GM21390 (cell line): ENCODE results near the gene HECA.
A peak's percentile ranks its signal among the peaks of the same experiment; 100 is the strongest.
"Not testable (repeated sequence)": the region's sequence is repeated elsewhere in the genome, so short reads cannot be mapped to it uniquely, and the experiment has no call there.

Experiments used
- ATAC-seq: cut with Tn5 transposase; IDR thresholded peaks from one replicate; pipeline ENCODE4 v1.9.1; 2021; ENCODE audit not compliant: unreplicated experiment

The HECA gene

GRCh38 chr6:139135578-139136545 is 982 bp downstream of the HECA start:
- peak; percentile 34 for ATAC-seq

DNA sequence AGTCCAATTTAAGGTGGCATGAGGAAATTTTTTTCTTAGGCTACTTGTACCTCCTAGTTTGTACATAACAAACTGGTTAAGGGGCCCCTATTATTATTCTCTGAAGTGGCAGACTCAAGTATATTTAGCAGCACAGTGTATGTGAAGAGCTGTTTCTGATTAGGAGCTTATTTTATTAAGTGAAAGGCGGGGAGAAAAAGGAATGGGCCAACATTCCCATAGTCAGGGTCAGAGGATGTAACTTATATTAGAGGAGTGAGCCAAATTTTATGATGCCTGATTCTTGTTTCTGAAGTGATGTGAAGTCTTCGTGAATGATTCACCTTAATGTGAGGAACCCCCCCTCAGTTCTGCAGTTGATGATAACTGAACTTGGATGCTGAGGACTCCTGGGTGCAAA is 2.8 kb downstream of the HECA start:
- no peak for ATAC-seq

DNA sequence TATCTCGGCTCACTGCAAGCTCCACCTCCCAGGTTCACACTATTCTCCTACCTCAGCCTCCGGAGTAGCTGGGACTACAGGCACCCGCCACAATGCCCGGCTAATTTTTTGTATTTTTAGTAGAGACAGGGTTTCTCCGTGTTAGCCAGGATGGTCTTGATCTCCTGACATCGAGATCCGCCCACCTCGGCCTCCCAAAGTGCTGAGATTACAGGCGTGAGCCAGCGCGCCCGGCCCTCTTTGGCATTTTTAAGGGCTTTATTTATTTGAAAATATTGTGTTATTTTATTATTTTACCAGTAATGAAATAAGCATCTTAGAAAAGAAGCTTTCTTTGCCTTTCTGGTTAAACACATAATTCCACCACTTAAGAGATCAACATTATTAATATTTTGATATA is 6.0 kb downstream of the HECA start:
- ATAC-seq = not testable (repeated sequence)

DNA sequence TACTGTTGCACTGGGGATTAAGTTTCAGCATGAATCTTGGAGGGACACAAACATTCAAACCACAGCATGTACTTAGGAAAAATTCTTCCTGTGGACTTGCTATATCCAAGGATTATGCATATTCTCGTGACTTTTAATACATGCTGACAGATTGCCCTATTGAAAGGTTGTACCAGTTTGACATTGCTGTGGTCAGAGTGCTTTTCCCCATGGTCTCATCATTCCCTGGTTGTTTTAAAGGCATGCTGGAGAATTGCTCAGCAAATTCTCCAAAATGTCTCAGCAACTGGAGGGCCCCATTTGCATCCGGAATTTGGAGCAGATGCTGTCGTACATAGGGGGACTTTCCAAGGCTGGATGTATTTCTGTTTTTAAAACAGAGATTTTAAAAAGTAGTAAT is 7.4 kb downstream of the HECA start:
- no peak for ATAC-seq

DNA sequence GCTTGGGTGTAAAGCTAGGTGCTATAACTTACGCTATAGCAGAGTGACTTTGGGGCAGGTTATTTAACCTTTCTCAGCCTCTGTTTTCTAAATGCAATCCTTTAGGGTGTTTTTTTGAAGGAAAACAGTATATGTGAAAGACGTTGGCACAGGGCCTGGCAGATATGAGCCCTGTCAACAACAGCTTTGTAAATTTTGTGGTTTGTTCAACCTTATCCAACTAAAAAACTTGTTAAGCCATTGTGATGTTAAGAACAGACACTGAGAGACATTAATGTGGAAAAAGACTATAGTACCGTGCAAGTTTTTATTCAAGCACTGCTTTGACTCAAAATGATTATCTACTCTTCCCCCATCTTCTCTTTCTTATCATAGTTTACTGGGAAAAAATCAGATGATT is 8.2 kb downstream of the HECA start:
- no peak for ATAC-seq

- ATAC-seq = no peak
These were observed 9.7 kb downstream of the HECA start for GRCh38 chr6:139144490-139145085.

DNA sequence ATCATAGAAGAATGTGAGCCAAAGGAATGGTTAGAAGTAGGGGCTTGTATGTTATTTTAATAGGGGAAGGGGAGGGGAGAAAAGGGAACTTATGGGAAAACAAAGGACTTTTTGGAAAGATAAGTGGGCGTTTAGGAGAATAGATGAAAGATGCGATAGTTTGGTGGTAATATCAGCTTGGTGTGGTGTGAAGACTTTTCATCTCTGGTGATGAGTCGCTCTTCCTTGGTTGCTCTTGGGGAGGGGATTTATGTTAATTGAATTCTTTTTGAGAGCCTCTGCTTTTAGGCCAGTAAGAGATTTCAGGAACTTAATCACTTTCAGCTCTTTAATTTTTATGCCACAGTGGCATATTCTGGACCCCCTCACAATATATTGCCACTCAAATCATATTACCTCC is 10.8 kb downstream of the HECA start:
- no peak for ATAC-seq

DNA sequence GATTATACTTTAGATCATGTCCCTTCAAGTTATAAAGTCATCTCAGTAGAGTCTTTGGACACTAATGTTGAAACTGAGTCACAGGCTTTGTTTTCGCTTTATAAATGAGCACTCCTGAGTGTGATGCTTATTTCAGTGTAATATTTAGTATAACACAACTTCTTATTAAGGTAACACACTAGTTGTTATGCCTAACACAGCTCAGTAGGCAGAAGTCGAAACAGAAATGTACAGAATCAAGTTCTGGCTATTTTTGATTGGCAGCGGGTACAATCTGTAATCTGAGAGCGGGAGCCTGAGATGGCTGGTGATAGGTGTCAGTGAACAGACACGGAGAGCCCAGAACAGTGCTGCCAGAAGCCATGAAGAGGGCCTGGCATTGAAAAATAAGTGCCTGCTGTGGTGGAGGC is 11.4 kb downstream of the HECA start:
- ATAC-seq = peak; percentile 58

DNA sequence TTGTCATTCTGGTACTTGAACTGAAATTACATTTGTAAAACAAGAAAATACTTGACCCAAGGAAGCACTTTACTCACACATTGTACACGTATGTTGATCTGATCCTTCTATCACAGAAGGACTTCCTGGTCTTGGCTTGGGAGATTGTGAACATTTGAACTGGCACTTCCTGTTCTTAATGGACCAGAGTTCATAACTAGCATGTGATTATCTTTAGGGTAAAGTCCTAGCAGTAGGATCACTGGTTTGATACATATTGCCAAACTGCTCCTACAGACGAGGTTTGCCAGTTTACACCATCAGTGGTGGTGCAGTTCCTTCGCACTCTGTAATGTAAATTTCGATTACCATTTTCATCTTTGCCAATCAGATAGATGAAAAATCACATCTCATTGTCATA is 12.7 kb downstream of the HECA start:
- ATAC-seq = no peak

DNA sequence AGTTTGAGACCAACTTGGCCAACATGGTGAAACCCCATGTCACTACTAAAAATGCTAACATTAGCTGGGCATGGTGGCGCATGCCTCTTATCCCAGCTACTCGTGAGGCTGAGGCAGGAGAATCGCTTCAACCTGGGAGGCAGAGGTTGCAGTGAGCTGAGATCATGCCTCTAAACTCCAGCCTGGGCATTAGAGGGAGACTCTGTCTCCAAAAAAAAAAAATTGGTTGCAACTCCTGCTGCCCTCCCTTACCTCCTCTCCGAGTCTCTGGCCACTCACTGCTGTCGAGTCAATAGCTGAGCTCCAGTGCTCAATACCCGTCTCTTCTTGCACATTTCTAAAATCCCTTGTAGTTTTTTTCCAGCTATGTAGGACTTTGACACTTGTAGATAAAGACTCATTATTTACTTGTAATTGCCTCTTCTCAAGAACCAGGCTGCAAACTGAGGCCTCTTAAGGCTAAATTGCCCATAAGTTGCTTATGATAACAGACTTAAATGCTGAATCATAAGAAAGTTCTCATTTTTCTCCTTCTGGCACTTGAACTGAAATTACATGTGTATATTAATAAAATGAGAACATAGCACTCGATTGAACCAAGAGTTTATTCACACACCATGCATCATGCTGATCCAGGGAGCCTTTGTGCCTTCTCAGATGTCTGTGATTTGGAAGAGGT is 13.8 kb downstream of the HECA start:
- no peak for ATAC-seq

DNA sequence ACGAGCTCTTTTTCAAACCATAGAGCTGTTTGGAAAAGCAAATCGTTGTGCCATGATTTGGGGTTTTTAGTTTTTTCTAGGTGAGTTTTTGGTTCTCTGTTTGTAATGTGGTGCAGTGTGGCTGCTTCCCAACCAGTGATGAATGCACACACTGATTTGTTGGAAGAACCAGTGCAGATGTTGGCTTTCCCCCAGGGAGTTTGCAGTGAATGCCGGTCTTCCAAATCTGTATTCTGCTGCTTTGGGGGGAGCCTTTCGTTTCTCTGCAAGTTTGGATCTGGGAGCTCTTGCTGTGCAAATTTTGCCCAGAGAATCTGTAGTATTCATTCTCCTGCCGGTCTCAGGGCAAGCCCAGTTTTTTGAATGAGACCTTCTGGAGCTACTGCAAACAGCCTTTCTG is 14.5 kb downstream of the HECA start:
- no peak for ATAC-seq

- ATAC-seq = no peak
These were observed 16.0 kb downstream of the HECA start for GRCh38 chr6:139150920-139151319.

DNA sequence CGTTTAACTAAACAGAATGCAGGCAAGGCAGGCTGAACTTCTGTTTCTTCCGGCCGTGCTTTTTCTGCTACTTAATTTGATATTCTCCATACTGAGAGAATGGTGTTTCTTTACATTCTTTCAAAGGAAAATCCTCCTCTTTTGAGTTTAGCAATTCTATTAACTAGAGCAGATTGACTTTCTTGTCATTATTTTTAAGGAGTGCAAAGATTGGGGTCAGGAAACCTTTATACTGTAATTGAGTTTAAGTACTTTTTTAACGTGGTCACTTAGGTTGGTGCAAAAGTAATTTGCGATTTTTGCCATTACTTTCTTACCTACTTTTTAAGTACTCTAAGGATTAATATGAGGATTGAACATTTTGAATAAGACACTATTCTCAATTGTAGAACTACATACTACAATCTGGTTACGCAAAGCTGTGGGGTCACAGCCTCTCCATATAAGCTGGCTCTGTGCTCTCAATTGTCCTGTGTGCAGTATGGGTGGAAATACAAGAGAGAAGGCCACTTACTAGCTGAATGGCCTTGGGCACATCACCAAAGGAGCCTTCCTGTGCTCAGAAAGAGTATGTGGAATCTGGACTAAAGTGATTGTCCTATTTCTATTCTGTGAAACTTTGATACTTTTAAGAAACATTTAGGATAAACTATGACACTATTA is 16.7 kb downstream of the HECA start:
- ATAC-seq = no peak

DNA sequence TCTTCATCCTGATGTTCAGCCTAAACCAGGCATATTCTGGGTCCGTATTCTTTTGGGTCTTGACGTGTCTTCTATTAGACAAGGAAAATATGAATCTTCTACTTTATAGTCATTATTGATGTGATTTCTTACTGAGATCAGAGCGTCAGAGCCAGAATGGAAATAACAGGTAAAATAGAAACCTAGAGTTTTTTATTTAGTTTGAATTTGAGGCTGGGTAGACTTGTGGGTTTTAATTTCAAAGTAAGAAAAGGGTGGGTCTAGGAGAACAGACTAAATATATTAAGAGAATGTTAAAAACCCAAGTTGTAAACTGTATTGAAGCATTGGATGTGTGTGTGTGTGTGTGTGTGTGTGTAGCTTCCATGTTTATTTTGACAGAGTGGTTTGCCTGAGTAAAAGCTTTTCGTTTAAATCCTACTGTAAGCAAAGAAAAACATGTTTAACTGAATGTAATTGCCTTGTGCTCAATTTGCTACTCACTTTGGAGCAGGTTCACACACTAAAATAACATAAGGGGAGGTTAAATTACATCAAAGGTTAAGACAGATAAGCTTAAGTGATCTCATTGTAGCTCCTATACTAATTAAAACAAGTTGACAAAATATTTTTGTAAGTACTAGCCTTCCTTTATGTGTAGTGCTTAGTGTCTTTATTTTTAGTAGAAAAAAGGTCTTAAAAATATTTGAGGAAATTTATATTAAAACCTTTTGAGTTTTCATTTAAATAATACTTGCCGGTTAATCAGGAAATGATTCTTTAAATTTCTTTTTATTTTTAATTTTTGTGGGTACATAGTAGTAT is 17.4 kb downstream of the HECA start:
- ATAC-seq = no peak

- no peak for ATAC-seq
These were observed 18.0 kb downstream of the HECA start for GRCh38 chr6:139152892-139153271.

DNA sequence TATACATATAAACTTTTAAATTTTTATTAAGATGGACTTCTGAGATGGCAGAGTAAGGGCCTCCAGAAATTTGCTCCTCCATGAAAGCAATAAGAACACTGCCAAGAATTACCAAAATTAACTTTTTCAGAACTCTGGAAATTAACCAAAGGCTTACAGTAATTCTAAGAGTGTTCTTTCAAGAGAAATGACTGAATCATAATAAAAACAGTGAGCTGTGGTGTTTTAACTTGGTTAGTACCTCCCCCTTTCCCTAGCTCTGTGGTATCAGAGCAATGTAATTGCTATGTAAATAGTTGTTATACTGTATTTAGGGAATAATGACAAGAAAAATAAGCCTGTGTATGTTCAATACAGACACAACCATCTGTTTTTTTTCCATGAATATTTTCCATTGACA is 19.0 kb downstream of the HECA start:
- no peak for ATAC-seq

DNA sequence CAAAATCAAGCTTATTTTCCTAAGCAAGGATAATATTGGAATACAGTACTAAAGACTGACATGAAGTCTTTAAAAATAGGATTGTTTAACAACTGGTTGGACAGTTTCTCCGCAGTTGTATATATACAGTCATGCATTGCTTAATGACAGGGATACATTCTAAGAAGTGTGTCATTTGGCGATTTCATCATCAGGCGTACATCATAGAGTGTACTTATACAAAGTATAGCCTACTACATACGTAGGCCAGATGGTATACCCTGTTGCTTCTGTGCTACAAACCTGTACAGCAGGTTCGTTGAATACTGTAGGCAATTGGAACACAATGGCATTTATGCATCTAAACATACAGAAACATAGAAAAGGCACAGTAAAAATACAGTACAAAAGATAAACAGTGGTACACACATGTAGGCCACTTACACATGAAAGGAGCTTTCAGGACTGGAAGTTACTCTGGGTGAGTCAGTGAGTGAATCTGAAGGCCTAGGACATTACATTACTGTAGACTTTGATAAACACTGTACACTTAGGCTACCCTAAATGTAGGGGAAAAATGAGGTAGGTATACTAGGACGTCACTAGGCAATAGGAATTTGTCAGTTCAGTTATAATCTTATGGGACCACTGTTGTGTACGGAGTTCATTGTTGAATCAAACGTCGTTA is 20.1 kb downstream of the HECA start:
- ATAC-seq = no peak

- ATAC-seq = no peak
These were observed 21.2 kb downstream of the HECA start for GRCh38 chr6:139156102-139156501.

DNA sequence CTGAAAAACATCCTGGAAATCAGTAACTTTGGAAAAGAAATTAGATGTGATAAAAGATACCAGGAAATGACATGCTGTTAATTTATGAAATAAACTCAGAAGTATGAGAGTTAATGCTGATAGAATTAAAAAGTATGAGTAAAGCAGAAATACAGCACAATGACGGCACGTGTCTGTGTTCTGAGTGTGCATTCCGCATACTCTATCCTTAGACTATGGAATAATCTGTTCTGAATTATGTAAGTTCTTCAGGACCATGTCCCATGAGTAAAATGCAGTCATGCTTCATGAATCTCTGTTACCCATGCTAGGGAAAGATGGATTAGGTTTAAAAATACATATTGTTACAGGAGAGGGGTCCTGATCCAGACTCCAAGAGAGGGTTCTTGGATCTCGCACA is 21.7 kb downstream of the HECA start:
- no peak for ATAC-seq

DNA sequence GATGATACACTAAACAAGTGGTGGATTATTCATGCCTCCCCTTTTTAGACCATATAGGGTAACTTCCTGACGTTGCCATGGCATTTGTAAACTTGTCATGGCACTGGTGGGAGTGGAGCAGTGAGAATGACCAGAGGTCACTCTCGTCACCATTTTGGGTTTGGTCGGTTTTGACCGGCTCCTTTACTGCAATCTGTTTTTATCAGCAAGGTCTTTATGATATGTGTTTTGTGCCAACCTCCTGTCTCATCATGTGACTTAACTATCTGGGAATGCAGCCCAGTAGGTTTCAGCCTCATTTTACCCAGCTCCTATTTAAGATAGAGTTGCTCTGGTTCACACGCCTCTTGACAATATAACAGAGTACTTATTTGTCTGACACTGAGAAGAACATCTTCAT is 22.2 kb downstream of the HECA start:
- not testable (repeated sequence) for ATAC-seq
